Body of pancreas (tissue), 4 donors: ENCODE measurements around the gene PHB1.

Experiments
- POLR2A ChIP-seq, 3 donors: fragments of 450-650 bp; IDR thresholded peaks; one replicate each; pipeline ENCODE4 v1.6.1; 2016; ENCODE audit warnings: antibody characterized with exemption in 3 of 3, mild to moderate bottlenecking in 2 of 3
- TF ChIP-seq, protein P1 (sequence below), 7 experiments: fragments of 450-650 bp in 4 of 7; fragments of 200-600 bp in 3 of 7; sonication (generic) in 3 of 7; IDR thresholded peaks; one replicate each; pipeline ENCODE4 v1.5.1; 2016 to 2019; ENCODE audit warnings: antibody characterized with exemption in 7 of 7

DNA sequence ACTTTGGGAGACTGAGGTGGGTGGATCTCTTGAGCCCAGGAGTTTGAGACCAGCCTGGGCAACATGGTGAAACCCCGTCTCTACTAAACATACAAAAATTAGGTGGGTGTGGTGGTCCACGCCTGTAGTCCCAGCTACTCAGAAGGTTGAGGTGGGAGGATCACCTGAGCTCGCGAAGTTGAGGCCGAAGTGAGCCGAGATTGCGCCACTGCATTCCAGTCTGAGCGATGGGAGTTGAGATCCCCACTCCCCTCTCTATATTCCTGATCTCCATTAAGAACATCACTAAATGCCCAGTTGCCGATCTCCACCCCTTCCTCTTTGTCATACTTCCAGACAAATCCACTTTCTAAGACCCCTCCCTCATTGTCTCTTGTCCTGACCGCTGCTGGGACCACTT is 28.3 kb downstream of the PHB1 start:
- TF ChIP-seq, protein P1, sequence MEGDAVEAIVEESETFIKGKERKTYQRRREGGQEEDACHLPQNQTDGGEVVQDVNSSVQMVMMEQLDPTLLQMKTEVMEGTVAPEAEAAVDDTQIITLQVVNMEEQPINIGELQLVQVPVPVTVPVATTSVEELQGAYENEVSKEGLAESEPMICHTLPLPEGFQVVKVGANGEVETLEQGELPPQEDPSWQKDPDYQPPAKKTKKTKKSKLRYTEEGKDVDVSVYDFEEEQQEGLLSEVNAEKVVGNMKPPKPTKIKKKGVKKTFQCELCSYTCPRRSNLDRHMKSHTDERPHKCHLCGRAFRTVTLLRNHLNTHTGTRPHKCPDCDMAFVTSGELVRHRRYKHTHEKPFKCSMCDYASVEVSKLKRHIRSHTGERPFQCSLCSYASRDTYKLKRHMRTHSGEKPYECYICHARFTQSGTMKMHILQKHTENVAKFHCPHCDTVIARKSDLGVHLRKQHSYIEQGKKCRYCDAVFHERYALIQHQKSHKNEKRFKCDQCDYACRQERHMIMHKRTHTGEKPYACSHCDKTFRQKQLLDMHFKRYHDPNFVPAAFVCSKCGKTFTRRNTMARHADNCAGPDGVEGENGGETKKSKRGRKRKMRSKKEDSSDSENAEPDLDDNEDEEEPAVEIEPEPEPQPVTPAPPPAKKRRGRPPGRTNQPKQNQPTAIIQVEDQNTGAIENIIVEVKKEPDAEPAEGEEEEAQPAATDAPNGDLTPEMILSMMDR (IDR thresholded peaks at IDR 0.05), result no peak
- TF ChIP-seq POLR2A (IDR thresholded peaks at IDR 0.05), result no peak
